ENCODE measurements around the gene PPIA.
"Not testable (repeated sequence)": the region's sequence is repeated elsewhere in the genome, so short reads cannot be mapped to it uniquely, and the experiment has no call there.

The PPIA gene

DNA sequence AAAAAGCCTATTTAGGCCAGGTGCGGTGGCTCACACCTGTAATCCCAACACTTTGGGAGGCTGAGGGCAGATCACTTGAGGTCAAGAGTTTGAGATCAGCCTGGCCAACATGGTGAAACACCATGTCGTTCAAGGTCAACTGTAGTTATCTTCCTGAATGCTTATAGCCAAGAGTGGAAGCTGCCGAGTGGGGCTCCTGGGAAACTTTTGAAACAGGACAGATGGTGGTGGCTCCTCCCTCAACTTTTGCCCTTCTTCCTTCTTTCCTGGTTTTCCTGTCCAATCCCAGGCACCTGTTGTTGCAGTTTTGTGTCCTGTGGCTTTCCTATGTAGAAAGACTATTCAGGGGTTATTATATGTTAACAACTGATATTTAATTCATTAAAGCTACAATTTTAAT is 8.7 kb upstream of the PPIA start:
- DNase-seq (ENCODE audit: low spot score): no peak

DNA sequence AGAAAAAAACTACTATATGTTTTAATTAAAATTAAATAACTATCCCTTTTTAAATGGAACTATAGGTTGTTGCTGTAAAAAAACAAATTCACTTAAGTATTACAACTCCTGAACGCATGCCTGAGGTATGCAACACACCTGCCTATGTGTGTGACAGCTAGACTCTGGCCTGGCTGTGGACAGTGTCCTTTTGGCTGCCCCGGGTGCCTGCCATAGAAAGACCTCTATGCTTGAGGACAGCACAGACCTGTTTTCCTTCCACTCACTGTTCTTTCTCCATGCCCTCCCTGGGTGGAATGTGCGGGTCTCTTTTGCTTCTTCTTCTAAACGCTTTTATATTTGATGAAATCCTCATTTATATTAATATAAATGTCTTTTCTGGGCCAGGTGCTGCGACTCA is 6.5 kb upstream of the PPIA start:
- no peak for DNase-seq (ENCODE audit: low spot score)

DNA sequence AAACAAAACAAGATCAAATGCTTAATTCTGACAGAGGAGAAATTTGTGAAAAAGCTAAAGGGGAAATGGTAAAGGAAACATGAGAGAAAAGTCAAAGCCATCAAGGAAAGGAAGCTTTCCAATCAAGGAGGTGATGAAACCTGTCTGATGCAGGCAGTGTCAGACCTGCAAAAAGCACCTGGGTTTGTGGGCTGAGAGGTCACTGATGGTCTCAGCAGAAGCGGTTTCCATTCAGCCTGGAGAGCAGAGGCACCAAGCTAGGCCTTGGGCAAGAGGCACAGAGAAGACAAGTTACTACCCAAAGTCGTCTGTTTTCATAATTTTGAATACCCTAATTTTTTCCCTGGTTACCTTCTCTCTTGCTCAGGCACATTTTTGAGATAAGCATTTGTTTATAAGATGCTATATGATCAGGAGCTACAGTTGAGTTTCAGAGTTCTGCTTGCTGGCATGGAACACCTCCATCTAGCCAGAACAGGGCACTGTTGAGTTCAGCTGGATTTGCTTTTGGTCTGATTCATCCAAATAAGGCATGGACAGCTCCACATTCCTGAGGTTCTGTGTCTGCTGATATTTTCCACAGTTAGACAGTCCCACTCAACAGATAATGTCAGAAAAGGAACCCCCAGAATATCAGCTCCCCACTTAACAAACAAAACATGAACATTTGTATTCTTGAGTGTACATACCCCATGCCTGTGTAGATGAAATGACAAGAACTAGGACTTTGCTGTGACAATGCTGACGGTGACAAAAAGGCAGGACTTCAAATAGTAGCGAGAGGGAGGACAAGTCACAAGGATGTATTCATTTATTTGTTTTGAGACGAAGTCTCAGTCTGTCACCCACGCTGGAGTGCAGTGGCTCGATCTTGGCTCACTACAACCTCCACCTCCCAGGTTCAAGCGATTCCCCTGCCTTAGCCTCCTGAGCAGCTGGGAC is 4.9 kb upstream of the PPIA start:
- DNase-seq (ENCODE audit: low spot score): no peak

DNA sequence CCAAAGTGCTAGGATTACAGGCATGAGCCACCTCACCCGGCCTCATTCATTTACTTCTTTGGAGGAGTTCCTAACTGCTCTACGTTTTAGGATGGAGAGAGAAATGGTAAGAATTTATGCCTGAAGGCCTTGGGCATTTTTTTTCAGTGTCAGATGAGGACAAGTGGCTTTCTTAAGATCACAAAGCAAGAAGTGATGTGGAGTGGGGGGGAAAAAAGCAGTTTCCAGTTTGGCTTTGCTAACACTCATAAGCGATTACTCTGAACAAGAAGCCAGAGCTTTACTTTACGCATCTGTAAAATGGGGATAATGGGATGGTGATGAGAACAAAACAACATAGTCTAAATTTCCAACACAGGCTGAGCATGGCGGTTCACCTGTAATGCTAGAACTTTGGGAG is 2.6 kb upstream of the PPIA start:
- DNase-seq (ENCODE audit: low spot score): no peak

DNA sequence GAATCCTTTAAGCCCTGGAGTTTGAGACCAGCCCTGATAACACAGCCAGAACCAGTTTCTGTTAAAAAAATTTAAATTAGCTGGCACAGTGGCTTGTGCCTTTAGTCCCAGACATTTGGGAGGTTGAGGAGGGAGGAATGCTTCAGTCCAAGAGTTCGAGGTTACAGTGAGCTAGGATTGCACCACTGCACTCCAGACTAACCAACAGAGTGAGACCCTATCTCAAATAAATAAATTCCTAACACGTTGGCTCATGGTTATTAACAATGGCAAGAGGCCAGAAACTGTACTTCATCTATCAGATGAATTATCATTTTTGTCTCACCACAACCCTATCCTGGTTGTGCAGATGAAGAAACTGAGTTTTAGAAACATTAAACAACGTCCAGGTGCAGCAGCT is 2.1 kb upstream of the PPIA start:
- no peak for DNase-seq (ENCODE audit: low spot score)

DNA sequence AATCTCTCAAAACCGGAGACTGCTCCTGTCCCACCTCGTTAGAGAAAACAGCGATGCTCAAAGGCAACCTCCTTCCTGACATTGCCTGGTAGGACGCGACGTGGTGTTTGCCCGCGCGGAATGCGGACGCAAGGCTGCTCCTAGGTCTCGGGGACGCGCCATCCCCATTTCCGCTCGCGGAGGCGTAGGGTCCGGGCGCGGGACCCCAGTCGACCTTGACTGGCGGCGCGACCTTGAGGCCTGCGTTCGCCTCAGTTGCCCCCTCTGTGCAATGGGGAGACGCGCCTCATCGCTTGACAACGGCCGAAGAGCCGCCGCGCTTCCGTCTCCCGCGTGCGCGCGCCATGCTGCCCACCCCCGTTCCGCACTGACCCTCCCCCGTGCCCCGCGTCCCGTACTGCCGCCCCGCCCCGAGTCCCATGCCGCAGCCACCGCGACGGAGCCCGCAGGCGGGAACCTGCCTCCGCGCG is 412 bp upstream of the PPIA start:
- DNase-seq (ENCODE audit: low spot score): peak; percentile 37

DNA sequence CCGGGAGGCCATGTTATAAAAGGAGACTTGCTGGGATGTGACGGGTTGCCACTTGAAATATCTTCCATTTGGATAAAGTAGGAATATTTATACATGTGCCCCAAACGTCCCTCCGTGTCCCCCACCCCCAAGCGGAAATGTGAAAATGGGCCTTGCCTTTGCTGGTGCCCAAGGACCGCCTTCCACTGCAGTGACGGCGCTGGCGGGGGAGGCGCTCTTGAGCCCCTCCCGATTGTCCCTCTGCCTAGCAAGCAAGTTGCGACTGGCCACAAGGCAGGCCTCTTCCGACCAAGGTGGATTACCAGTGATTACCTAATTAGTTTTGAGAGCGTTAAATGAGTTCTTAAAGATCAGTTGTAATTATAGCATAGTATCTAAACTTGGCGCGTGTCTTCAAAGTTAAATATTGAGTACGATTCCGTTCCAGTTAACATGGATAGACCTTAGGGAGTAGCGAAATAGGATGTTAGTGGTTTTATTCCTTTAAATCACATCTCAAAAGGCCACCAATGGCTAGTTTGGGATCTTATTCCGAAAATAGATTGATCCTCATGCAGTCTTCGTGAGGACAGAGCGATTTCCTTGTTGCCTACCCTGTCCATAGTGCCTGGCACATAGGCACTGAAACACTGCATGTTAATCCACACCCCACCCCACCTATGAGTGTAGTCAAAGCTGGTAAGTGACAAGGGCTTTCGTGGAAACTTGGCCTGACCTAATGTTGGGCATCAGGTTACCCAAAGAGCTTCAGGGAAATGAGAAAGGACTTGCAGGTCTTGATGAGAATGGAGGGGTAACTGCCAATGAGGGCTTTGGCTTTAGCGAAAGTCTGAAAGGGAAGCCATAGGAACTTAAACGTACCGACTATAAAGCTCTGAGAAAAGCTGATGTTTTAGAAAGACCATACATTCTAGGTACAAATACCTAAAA is 1.1 kb downstream of the PPIA start:
- DNase-seq (ENCODE audit: low spot score): peak; percentile 85

DNA sequence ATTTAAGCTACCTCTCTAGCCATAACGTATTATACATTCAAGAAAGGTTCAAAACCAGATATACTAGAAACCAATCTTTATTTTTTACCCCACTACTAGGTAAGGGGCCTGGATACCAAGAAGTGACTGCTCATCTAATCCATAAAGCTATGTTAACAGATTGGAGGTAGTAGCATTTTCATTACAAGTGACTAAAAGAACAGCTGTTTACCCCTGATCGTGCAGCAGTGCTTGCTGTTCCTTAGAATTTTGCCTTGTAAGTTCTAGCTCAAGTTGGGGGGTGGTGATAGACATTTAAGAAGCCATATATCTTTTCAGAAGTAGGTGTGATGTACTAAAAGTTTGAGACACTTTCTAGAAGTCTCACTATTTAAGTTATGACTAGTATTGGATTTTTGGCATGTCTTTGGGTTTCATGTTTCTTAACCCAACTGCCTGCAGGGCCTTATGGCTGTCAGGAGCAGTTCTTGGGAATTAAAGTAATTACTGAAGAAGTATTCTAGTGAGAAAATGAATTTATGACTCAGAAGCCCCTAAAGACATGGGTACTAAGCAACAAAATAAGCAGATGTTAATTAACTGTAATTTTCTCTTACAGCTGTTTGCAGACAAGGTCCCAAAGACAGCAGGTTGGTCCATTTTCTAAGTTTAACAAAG is 2.3 kb downstream of the PPIA start:
- DNase-seq (ENCODE audit: low spot score): peak; percentile 31

DNA sequence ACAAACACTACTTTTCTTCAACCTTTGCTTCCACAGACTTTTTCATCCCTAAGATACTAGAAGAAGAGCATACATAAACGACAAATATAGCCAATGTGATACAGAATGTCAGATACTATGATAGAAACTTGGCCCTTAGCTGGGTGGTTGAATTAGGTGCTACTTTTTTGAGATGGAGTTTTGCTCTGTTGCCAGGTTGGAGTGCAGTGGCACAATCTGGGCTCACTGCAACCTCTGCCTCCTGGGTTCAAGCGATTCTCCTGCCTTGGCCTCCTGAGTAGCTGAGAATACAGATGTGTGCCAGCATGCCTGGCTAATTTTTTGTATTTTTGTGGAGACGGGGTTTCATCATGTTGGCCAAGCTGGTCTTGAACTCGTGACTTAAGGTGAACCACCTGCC is 3.5 kb downstream of the PPIA start:
- DNase-seq (ENCODE audit: low spot score): no peak

DNA sequence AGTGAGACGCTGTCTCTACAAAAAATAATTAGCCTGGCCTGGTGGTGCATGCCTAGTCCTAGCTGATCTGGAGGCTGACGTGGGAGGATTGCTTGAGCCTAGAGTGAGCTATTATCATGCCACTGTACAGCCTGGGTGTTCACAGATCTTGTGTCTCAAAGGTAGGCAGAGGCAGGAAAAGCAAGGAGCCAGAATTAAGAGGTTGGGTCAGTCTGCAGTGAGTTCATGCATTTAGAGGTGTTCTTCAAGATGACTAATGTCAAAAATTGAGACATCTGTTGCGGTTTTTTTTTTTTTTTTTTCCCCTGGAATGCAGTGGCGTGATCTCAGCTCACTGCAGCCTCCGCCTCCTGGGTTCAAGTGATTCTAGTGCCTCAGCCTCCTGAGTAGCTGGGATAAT is 5.4 kb downstream of the PPIA start:
- DNase-seq (ENCODE audit: low spot score): no peak

DNA sequence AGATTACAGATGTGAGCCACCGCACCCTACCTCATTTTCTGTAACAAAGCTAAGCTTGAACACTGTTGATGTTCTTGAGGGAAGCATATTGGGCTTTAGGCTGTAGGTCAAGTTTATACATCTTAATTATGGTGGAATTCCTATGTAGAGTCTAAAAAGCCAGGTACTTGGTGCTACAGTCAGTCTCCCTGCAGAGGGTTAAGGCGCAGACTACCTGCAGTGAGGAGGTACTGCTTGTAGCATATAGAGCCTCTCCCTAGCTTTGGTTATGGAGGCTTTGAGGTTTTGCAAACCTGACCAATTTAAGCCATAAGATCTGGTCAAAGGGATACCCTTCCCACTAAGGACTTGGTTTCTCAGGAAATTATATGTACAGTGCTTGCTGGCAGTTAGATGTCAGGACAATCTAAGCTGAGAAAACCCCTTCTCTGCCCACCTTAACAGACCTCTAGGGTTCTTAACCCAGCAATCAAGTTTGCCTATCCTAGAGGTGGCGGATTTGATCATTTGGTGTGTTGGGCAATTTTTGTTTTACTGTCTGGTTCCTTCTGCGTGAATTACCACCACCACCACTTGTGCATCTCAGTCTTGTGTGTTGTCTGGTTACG is 6.0 kb downstream of the PPIA start:
- DNase-seq (ENCODE audit: low spot score): no peak

DNA sequence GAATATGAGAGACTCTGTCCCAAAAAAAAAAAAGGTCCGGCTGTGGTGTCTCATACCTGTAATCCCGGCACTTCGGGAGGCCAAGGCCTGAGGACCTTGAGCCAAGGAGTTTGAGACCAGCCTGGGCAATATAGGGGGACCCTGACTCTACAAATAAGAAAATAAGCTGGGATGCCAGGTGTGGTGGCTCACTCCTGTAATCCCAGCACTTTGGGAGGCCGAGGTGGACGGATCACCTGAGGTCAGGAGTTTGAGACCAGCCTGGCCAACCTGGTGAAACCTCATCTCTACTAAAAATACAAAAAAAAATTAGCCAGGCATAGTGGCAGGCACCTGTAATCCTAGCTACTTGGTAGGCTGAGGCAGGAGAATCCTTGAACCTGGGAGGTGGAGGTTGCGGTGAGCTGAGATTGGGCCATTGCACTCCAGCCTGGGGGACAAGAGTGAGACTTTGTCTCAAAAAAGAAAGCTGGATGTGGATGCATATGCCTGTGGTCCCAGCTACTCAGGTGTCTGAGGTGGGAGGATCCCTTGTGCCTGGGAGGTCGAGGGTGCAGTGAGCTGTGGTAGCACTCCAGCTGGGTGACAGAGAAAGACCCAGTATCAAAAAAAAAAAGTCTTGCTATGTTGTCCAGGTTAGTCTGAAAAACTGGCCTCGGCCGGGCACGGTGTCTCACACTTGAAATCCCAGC is 7.5 kb downstream of the PPIA start:
- not testable (repeated sequence) for DNase-seq (ENCODE audit: low spot score)

DNA sequence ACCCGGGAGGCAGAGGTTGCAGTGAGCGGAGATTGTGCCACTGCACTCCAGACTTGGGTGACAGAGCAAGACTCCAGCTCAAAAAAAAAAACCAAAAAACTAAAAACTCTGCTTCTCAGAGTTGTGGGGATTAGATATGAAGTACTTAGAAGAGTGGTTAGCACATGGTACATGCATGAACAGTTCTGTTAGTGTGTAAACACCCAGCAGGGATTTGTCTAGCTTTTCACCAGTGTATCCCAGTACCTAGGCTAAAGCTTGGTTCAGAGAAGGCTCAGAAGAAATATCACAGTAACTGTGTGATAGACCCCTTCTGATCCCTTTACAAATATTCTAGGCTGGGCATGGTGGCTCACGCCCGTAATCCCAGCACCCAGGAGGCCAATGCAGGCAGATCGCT is 9.5 kb downstream of the PPIA start:
- DNase-seq (ENCODE audit: low spot score): no peak

DNA sequence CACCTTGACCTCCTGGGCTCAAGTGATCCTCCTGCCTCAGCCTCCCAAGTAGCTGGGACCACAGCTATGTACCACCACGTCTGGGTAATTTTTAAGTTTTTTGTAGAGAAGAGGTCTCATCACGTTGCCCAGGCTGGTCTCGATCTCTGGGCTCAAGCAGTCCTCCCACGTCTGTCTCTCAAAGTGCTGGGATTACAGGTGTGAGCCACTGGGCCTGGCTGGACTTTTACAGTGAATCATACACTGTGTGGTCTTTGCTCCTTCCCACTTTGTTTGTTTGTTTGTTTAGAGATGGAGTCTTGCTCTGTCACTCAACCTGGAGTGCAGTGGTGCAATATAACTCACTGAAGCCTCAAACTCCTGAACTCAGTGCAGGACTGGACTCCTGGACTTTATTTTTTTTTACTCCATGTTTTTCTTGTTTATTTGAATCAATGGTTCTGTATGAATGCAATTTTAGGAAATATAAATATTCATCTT is 12.5 kb downstream of the PPIA start:
- no peak for DNase-seq (ENCODE audit: low spot score)

DNA sequence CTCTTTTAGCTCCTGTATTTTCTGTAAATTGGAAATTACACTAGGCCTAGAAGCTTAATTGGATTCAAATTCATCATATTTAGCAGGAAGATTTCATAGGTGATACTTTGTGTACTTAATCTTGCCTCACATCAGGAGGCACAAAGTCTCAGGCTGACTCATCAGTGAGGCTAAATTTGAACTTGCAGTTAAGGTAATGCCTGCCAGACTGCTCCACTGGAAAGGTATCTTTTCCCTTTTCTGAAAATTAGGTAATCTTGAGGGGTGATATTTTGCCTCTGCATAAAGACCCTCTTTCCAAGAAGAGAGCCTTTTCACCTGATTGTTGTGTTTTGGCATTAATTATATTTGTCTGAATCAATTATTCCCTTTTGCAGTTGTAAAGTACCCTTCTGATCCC is 14.6 kb downstream of the PPIA start:
- no peak for DNase-seq (ENCODE audit: low spot score)

DNA sequence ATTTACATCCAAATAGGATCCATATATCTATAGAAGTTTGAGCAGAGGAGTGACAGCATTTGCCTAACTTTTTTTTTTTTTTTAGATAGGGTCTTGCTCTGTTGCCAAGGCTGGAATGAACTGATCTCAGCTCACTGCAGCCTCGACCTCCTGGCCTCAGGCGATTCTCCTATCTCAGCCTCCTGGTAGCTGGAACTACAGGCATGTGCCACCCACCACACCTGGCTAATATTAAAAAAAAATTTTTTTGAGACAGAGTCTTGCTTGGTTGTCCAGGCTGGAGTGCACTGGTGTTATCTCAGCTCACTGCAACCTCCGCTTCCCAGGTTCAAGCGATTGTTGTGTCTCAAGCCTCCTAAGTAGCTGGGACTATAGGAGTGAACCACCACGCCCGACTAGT is 15.1 kb downstream of the PPIA start:
- no peak for DNase-seq (ENCODE audit: low spot score)

DNA sequence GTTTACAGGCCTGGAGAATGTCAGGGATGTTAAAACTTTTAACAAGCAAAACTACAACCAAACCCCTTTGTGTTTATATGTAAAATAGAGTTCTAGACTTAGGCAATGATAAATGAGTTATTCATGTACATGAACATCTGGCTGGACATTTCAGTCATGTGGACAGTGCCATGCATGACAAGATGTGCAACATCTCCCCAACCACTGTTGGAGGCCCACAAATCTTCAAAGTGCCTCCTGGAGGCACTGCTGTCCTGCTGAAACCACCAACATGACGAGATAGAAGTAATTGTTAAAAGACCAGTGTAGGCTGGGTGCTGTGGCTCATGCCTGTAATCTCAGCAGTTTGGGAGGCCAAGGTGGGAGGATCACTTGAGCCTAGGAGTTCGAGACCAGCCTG is 18.4 kb downstream of the PPIA start:
- DNase-seq (ENCODE audit: low spot score): no peak

DNA sequence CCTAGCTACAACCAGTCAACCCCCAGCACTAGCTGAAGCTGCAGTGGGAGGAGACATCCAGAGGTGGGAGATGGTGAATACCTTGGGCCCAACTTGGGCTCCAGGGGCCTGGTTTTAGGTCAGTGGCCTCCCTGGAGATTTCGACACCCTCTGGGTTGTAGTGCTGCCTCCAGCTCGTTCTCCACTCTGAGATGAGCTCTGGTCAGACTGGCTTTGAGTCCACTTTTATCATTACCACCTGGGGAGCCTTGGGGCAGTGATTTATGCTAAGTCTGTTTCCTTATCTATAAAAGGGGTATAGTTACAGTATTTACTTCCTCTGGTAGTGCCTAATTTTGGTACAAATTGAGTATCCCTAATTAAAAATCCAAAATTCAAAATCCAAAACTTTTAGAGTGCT is 22.8 kb downstream of the PPIA start:
- DNase-seq (ENCODE audit: low spot score): no peak

DNA sequence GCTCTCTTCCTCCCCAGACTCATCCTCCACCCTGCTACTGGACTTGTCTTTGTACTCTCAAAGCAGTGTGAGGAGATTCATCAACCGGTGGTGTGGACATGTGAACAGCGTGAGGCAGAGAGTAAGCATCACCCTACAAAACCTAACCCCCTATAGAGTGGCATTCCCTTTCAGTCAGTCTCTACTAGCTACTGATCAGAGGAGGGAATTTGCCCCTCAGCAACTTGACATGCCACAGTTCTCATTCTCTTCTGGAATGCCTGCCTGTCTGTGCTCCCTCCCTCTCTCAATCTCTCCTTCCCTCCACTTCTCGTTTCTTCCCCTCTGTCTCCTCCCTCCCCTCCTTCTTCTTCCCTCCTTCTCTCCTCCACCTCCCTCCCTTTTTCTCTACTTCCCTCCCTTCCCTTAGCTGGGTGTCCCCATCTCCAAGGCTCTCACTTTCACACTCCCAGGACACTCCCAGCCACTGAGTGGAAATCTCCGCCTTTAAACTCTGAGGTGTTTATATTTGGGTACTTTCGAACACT is 26.8 kb downstream of the PPIA start:
- no peak for DNase-seq (ENCODE audit: low spot score)

DNA sequence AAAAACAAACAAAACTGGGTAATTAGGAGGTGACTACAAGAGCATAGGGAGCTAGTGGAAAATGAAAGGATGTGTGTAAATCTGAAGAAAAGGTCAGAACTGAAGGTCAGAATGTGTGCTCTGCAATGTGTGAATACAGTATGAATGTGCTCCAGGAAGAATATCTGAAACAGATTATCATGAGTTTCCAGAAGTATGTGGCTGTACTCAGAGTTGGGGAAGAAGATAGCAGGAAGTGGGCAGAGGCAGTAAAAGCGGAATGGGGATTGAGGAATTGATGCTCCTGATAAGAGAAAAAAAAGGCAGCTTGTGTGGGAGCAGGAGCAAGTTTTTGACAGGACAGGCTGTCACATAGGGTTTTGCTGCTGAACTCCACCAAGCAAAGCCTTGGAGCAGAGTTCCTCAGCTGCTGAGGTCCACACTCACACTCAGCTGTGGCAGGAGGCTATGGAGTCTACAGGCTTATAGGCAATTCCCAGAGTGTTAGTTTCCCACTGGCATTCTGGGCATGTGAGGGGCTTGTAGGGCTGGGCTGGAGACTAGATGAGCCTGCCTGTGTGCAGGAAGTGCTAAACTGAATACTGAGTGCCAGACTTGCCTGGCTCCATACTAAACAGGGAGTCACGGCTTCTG is 28.5 kb downstream of the PPIA start:
- DNase-seq (ENCODE audit: low spot score): no peak

All from CD4-positive, alpha-beta T cell treated with Interleukin-15 for 4 hours (primary cell).